Measurements from ENCODE around the gene PRPF6. TPM values are rescaled to one million over a fixed set of nuclear protein-coding genes. Genes with fewer than 3 reads are reported as not detected.

Gene PRPF6
- total and polyA plus RNA-seq, 2 of the 13 experiments (the other 11 are each of a cell fraction or from before 2014, with no cell fraction given): 63.7 to 101 TPM

- peak; percentile 82 for TF ChIP-seq ZNF770 (CRISPR knock-in tag; IDR thresholded peaks at IDR 0.05)
- no peak for TF ChIP-seq ZNF552 (CRISPR knock-in tag; IDR thresholded peaks at IDR 0.05; ENCODE audit: borderline replicate concordance)
- no peak for TF ChIP-seq IKZF1 (IDR thresholded peaks at IDR 0.05)
- TF ChIP-seq FOSL1 (CRISPR knock-in tag; IDR thresholded peaks at IDR 0.05; ENCODE audit: borderline replicate concordance): no peak
- 0 out of 2 replicates have a peak, but pooled peaks have one; percentile 5 for TF ChIP-seq RBAK (CRISPR knock-in tag; IDR thresholded peaks at IDR 0.05)
- 0 out of 2 replicates have a peak, but pooled peaks have one; percentile 10 for TF ChIP-seq TERF1 (CRISPR knock-in tag; IDR thresholded peaks at IDR 0.05)
- peak; percentile 24; the same call in 1 of the 2 replicates for TF ChIP-seq HDAC2 (CRISPR knock-in tag; IDR thresholded peaks at IDR 0.05)
- no peak for TF ChIP-seq SOX6 (IDR thresholded peaks at IDR 0.05)
- 0 out of 2 replicates have a peak, but pooled peaks have one; percentile 19 for TF ChIP-seq SOX6 (CRISPR knock-in tag; IDR thresholded peaks at IDR 0.05)
- TF ChIP-seq ZNF235 (CRISPR knock-in tag; IDR thresholded peaks at IDR 0.05; ENCODE audit: borderline replicate concordance): peak; percentile 30; the same call in 1 of the 2 replicates
- TF ChIP-seq ZNF484 (CRISPR knock-in tag; IDR thresholded peaks at IDR 0.05; ENCODE audit: borderline replicate concordance, low read depth): 0 out of 2 replicates have a peak, but pooled peaks have one; percentile 44
- 0 out of 2 replicates have a peak, but pooled peaks have one; percentile 60 for TF ChIP-seq HOXA9 (CRISPR knock-in tag; IDR thresholded peaks at IDR 0.05; ENCODE audit: borderline replicate concordance)
- no peak for TF ChIP-seq ZHX2 (IDR thresholded peaks at IDR 0.05; ENCODE audit: low read depth)
- TF ChIP-seq ZHX2 (CRISPR knock-in tag; IDR thresholded peaks at IDR 0.05; ENCODE audit: borderline replicate concordance): no peak
- no peak for TF ChIP-seq RBFOX2 (IDR thresholded peaks at IDR 0.05; ENCODE audit: low read depth, low read length)
- no peak for TF ChIP-seq MATR3 (CRISPR knock-in tag; IDR thresholded peaks at IDR 0.05)
- no peak for TF ChIP-seq CENPX (CRISPR knock-in tag; IDR thresholded peaks at IDR 0.05)
- TF ChIP-seq CHCHD3 (CRISPR knock-in tag; IDR thresholded peaks at IDR 0.05): 0 out of 2 replicates have a peak, but pooled peaks have one; percentile 66
- TF ChIP-seq ZNF414 (CRISPR knock-in tag; IDR thresholded peaks at IDR 0.05): 0 out of 2 replicates have a peak, but pooled peaks have one; percentile 11
- TF ChIP-seq ZFYVE20 (CRISPR knock-in tag; IDR thresholded peaks at IDR 0.05; ENCODE audit: borderline replicate concordance, low read depth): no peak
Measured at GRCh38 chr20:64049878-64050260, 68.9 kb downstream of the PRPF6 start (continued).

Data from HepG2 (cell line).